Stimulated activated CD8-positive, alpha-beta memory T cell treated with anti-CD3 and anti-CD28 coated beads, Interleukin-4, amount 100 ng/mL, for 1 hour (primary cell): ENCODE results near the gene PDK2.
"Not testable (repeated sequence)": the region's sequence is repeated elsewhere in the genome, so short reads cannot be mapped to it uniquely, and the experiment has no call there.

Experiments
- DNase-seq, 2 donors: peaks; one replicate each; pipeline ENCODE4 v3.0.0-alpha.2; 2020; ENCODE audit warnings: low read depth in 2 of 2, low spot score in 1 of 2

The PDK2 gene

GRCh38 chr17:50058296-50058953, 36.7 kb upstream of the PDK2 start:
- no peak for DNase-seq

- no peak for DNase-seq
These were observed 35.9 kb upstream of the PDK2 start for GRCh38 chr17:50059256-50059655.

- no peak for DNase-seq
These were observed 35.3 kb upstream of the PDK2 start for GRCh38 chr17:50059759-50060273.

- no peak for DNase-seq
These were observed 34.0 kb upstream of the PDK2 start for GRCh38 chr17:50060951-50061712.

GRCh38 chr17:50061713-50062045, 33.5 kb upstream of the PDK2 start:
- not testable (repeated sequence) for DNase-seq

- DNase-seq, result no peak
These were observed 32.6 kb upstream of the PDK2 start for GRCh38 chr17:50062293-50063243.

GRCh38 chr17:50063561-50064252, 31.4 kb upstream of the PDK2 start:
- no peak for DNase-seq

GRCh38 chr17:50064253-50065001, 30.7 kb upstream of the PDK2 start:
- no peak for DNase-seq

GRCh38 chr17:50065056-50065455, 30.1 kb upstream of the PDK2 start:
- no peak for DNase-seq

GRCh38 chr17:50066995-50067394, 28.2 kb upstream of the PDK2 start:
- DNase-seq, result no peak

GRCh38 chr17:50067996-50068395, 27.2 kb upstream of the PDK2 start:
- DNase-seq, result no peak

- DNase-seq, result no peak
These were observed 24.1 kb upstream of the PDK2 start for GRCh38 chr17:50070908-50071680.

- no peak for DNase-seq
These were observed 23.5 kb upstream of the PDK2 start for GRCh38 chr17:50071692-50072091.

- DNase-seq, result no peak
These were observed 23.0 kb upstream of the PDK2 start for GRCh38 chr17:50072130-50072529.

GRCh38 chr17:50072925-50073324, 22.2 kb upstream of the PDK2 start:
- DNase-seq, result no peak

GRCh38 chr17:50074227-50074626, 20.9 kb upstream of the PDK2 start:
- DNase-seq, result no peak

- no peak for DNase-seq
These were observed 19.6 kb upstream of the PDK2 start for GRCh38 chr17:50075446-50076032.

- no peak for DNase-seq
These were observed 18.9 kb upstream of the PDK2 start for GRCh38 chr17:50076221-50076590.

- no peak for DNase-seq
These were observed 18.4 kb upstream of the PDK2 start for GRCh38 chr17:50076591-50077235.
